Neural cell (in vitro differentiated cells): ENCODE results near the gene SPEG. TPM values are rescaled to one million over a fixed set of nuclear protein-coding genes. Genes with fewer than 3 reads are reported as not detected.

Experiments used
- H2AFZ ChIP-seq: fragments of 200-600, 300-800 bp; sonication (generic), shearing (Covaris generic); 2 replicates; pipeline ENCODE4 v1.6.0; 2014; ENCODE audit warnings: low read depth, mild to moderate bottlenecking, antibody characterized with exemption, low read length, moderate library complexity
- H3F3A ChIP-seq: fragments of 200-600 bp; shearing (Covaris generic); 2 replicates; pipeline ENCODE4 v1.6.1; 2016; ENCODE audit warnings: mild to moderate bottlenecking, moderate library complexity, mixed read lengths, antibody characterized with exemption, low read length; ENCODE audit not compliant: insufficient read depth, poor library complexity, severe bottlenecking
- H3K27ac ChIP-seq: fragments of 200-600, 300-800 bp; sonication (generic), shearing (Covaris generic); 2 replicates; pipeline ENCODE4 v1.5.1; 2014; ENCODE audit warnings: mild to moderate bottlenecking, low read length, moderate library complexity
- H3K27me3 ChIP-seq: fragments of 300-800, 200-600 bp; sonication (generic), shearing (Covaris generic); 2 replicates; pipeline ENCODE4 v1.6.0; 2014; ENCODE audit warnings: mild to moderate bottlenecking, low read depth, low read length, moderate library complexity; ENCODE audit not compliant: insufficient read depth
- H3K36me3 ChIP-seq: fragments of 300-800, 200-600 bp; sonication (generic), shearing (Covaris generic); 2 replicates; pipeline ENCODE4 v1.5.1; 2014; ENCODE audit warnings: mild to moderate bottlenecking, antibody characterized with exemption, low read length, moderate library complexity; ENCODE audit not compliant: insufficient read depth
- H3K4me2 ChIP-seq: fragments of 300-800, 200-600 bp; sonication (generic), shearing (Covaris generic); 2 replicates; pipeline ENCODE4 v1.6.0; 2014; ENCODE audit warnings: mild to moderate bottlenecking, low read length
- H3K4me3 ChIP-seq: fragments of 300-800, 200-600 bp; sonication (generic), shearing (Covaris generic); 2 replicates; pipeline ENCODE4 v1.5.1; 2014; ENCODE audit warnings: mild to moderate bottlenecking, low read length, moderate library complexity
- H3K79me2 ChIP-seq: fragments of 200-600 bp; shearing (Covaris generic); replicated peaks from 2 replicates; pipeline ENCODE4 v1.6.0; 2014; ENCODE audit warnings: mild to moderate bottlenecking, low read length, moderate library complexity; ENCODE audit not compliant: insufficient read depth
- H3K9ac ChIP-seq: fragments of 300-800, 200-600 bp; sonication (generic), shearing (Covaris generic); 2 replicates; pipeline ENCODE4 v1.6.1; 2016; ENCODE audit warnings: mild to moderate bottlenecking, low read length, mixed read lengths
- H3K9me2 ChIP-seq: fragments of 200-600 bp; shearing (Covaris generic); 2 replicates; pipeline ENCODE4 v1.6.1; 2016; ENCODE audit warnings: mild to moderate bottlenecking, low read length, mixed read lengths; ENCODE audit not compliant: insufficient read depth
- H3K9me3 ChIP-seq: fragments of 200-600, 300-800 bp; sonication (generic), shearing (Covaris generic); 2 replicates; pipeline ENCODE4 v1.6.1; 2016; ENCODE audit warnings: mild to moderate bottlenecking, mixed run types, low read length, moderate library complexity, mixed read lengths
- H4K20me1 ChIP-seq: fragments of 200-600 bp; shearing (Covaris generic); 2 replicates; pipeline ENCODE4 v1.6.1; 2016; ENCODE audit warnings: mild to moderate bottlenecking, mixed run types; ENCODE audit not compliant: insufficient read depth
- EP300 ChIP-seq: fragments of 450-650 bp; conservative IDR thresholded peaks from 2 replicates; pipeline ENCODE4 v1.6.1; 2014; ENCODE audit warnings: antibody characterized with exemption, mild to moderate bottlenecking, moderate library complexity; ENCODE audit not compliant: poor library complexity, severe bottlenecking
- EZH2 ChIP-seq: fragments of 200-600, 300-800 bp; shearing (Covaris generic), sonication (generic); IDR thresholded peaks from 2 replicates; pipeline ENCODE4 v1.6.1; 2014; ENCODE audit warnings: antibody characterized with exemption, low read length, borderline replicate concordance, mild to moderate bottlenecking; ENCODE audit not compliant: insufficient read depth, poor library complexity, severe bottlenecking
- MXI1 ChIP-seq: fragments of 450-650 bp; conservative IDR thresholded peaks from 2 replicates; pipeline ENCODE4 v1.6.1; 2014; ENCODE audit warnings: antibody characterized with exemption, mild to moderate bottlenecking; ENCODE audit not compliant: poor library complexity, severe bottlenecking
- POLR2AphosphoS5 ChIP-seq: IDR thresholded peaks from 2 replicates; pipeline ENCODE4 v1.6.1; 2012
- RAD21 ChIP-seq: fragments of 450-650 bp; conservative IDR thresholded peaks from 2 replicates; pipeline ENCODE4 v1.6.1; 2014; ENCODE audit warnings: antibody characterized with exemption, mild to moderate bottlenecking, moderate library complexity
- SMC3 ChIP-seq: fragments of 450-650 bp; conservative IDR thresholded peaks from 2 replicates; pipeline ENCODE4 v1.6.1; 2014; ENCODE audit warnings: antibody characterized with exemption, mild to moderate bottlenecking, moderate library complexity; ENCODE audit not compliant: poor library complexity
- TAF1 ChIP-seq: IDR thresholded peaks from 2 replicates; pipeline ENCODE4 v1.6.1; 2012; ENCODE audit warnings: low read depth
- polyA plus RNA-seq: library from polyadenylated mRNA; depleted of rRNA; stranded (reverse); fragments of >200 nt; gene quantifications from 2 replicates; pipeline ENCODE4 v1.2.3, GENCODE V29; 2014
- TF ChIP-seq, protein P1 (sequence below): IDR thresholded peaks from 2 replicates; pipeline ENCODE4 v1.6.1; 2012; ENCODE audit warnings: borderline replicate concordance
- TF ChIP-seq, protein P2 (sequence below): fragments of 450-650 bp; IDR thresholded peaks from 2 replicates; pipeline ENCODE4 v1.5.1; 2014; ENCODE audit warnings: antibody characterized with exemption, mild to moderate bottlenecking, moderate library complexity; ENCODE audit not compliant: poor library complexity, severe bottlenecking

Gene SPEG
- polyA plus RNA-seq, 1 donor from 2014 or later, result 58.3 TPM

DNA sequence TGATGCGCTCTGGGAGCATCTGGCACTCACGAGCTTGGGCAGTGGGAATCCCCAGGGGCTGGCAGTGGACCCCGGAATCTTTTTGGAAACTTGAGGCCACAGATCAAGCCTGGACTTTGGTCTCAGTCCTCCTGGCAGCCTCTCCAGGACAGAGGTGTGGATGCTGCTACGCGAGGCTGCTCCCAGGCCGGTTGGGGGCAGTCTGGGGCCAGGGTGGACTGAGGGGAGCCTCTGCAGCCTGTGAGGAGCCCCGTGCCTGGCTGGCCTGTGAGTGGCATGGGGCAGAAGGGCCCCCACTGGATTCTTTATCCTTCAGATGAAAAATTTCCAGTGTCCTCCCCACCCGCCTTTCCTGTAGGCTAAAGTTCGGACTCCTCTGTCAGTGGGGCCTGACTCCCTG is 29.2 kb upstream of the SPEG start:
- no peaks in the 10 kb centered on the region for H3F3A ChIP-seq
- no peaks in the 10 kb centered on the region for H3K9me2 ChIP-seq
- no peaks in the 10 kb centered on the region for H3K36me3 ChIP-seq
- H3K9me3 ChIP-seq, result no peaks in the 10 kb centered on the region
- H3K27me3 ChIP-seq, result no peaks in the 10 kb centered on the region
- no peak overlapping the region for H3K4me3 ChIP-seq
- no peaks in the 10 kb centered on the region for H4K20me1 ChIP-seq
- H3K4me2 ChIP-seq, result no peak overlapping the region
- no peak overlapping the region for H3K27ac ChIP-seq
- TF ChIP-seq, protein P1, sequence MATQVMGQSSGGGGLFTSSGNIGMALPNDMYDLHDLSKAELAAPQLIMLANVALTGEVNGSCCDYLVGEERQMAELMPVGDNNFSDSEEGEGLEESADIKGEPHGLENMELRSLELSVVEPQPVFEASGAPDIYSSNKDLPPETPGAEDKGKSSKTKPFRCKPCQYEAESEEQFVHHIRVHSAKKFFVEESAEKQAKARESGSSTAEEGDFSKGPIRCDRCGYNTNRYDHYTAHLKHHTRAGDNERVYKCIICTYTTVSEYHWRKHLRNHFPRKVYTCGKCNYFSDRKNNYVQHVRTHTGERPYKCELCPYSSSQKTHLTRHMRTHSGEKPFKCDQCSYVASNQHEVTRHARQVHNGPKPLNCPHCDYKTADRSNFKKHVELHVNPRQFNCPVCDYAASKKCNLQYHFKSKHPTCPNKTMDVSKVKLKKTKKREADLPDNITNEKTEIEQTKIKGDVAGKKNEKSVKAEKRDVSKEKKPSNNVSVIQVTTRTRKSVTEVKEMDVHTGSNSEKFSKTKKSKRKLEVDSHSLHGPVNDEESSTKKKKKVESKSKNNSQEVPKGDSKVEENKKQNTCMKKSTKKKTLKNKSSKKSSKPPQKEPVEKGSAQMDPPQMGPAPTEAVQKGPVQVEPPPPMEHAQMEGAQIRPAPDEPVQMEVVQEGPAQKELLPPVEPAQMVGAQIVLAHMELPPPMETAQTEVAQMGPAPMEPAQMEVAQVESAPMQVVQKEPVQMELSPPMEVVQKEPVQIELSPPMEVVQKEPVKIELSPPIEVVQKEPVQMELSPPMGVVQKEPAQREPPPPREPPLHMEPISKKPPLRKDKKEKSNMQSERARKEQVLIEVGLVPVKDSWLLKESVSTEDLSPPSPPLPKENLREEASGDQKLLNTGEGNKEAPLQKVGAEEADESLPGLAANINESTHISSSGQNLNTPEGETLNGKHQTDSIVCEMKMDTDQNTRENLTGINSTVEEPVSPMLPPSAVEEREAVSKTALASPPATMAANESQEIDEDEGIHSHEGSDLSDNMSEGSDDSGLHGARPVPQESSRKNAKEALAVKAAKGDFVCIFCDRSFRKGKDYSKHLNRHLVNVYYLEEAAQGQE, result no peak
- no peak for TF ChIP-seq RAD21
- no peak for TF ChIP-seq POLR2AphosphoS5
- no peak for TF ChIP-seq EZH2
- TF ChIP-seq MXI1, result no peak
- no peak for TF ChIP-seq TAF1
- TF ChIP-seq SMC3, result no peak
- no peak for TF ChIP-seq EP300
- TF ChIP-seq, protein P2, sequence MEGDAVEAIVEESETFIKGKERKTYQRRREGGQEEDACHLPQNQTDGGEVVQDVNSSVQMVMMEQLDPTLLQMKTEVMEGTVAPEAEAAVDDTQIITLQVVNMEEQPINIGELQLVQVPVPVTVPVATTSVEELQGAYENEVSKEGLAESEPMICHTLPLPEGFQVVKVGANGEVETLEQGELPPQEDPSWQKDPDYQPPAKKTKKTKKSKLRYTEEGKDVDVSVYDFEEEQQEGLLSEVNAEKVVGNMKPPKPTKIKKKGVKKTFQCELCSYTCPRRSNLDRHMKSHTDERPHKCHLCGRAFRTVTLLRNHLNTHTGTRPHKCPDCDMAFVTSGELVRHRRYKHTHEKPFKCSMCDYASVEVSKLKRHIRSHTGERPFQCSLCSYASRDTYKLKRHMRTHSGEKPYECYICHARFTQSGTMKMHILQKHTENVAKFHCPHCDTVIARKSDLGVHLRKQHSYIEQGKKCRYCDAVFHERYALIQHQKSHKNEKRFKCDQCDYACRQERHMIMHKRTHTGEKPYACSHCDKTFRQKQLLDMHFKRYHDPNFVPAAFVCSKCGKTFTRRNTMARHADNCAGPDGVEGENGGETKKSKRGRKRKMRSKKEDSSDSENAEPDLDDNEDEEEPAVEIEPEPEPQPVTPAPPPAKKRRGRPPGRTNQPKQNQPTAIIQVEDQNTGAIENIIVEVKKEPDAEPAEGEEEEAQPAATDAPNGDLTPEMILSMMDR, result no peak
- no peak overlapping the region for H2AFZ ChIP-seq
- H3K79me2 ChIP-seq, result no peaks in the 10 kb centered on the region
- H3K9ac ChIP-seq, result no peak overlapping the region

DNA sequence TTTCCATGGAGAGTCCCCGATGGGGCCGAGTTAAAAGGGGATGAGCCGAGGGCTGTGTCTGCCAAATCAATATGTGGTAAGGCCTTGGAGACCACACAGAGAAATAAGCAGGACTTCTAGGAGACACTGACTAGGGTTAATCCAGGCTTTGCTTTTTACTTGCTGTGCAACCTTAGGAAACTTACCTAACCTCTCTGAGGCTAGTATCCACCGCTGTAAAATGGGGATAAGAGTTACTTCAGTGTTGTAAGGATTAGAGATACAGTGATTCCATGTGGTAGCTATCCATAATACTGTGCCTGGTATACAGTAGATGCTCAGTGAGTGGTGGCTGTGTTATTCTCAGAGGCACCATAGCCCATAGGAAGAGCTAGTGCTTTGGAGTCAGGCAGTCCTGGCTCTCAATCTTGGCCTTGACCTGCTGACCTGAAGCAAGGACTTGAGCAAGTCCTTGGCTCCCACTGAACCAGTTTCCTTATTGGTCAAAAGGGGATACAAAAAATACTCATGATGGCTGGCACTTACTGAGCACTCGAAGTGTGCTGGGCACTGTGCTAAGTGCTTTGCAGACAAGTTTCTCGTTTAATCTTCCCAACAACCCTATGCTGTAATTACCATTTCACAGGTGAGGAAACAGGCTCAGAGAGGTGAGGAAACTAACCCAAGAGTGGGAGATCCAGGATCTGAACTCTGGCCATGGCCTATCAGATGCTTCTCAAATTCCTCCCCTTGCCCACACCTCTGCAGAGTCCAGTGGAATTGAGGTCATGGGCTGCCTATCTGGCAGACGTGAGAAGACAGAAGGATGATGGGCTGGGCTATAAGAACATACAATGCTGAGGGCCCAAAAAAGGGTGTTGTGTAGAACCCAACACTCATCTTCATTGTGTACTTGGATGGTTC is 28.4 kb upstream of the SPEG start:
- Histone ChIP-seq H3F3A (no peaks in the 10 kb centered on the region), H4K20me1 (no peaks in the 10 kb centered on the region), H3K27me3 (no peaks in the 10 kb centered on the region), H3K4me2 (no peak overlapping the region), H3K9me2 (no peaks in the 10 kb centered on the region), H3K9me3 (no peaks in the 10 kb centered on the region), H3K4me3 (no peak overlapping the region), H3K79me2 (no peaks in the 10 kb centered on the region), H3K36me3 (no peaks in the 10 kb centered on the region), H3K9ac (no peak overlapping the region), H2AFZ (no peak overlapping the region), H3K27ac (no peak overlapping the region)
- TF ChIP-seq, protein P1, result no peak
